Bone marrow (tissue), 2 donors: Measurements from ENCODE around the gene DUSP8.
"Not testable (repeated sequence)": the region's sequence is repeated elsewhere in the genome, so short reads cannot be mapped to it uniquely, and the experiment has no call there.

Experiments used
- DNase-seq, 2 donors: peaks; one replicate each; lab custom pipeline; 2025; lab: John Stamatoyannopoulos, UW

Gene DUSP8

GRCh38 chr11:1572197-1573076 lies at the start of gene DUSP8:
Gene DUSP8, minus strand, starts transcription at chr11:1572271. Its CDS starts 6,445 bp downstream, at chr11:1565826.
- DNase-seq, result peak; percentile 6 to 78

GRCh38 chr11:1619449-1619848 lies 47.4 kb upstream of the DUSP8 start:
- DNase-seq, result no peak

- DNase-seq, result no peak
Measured at GRCh38 chr11:1618231-1618630, 46.2 kb upstream of the DUSP8 start.

GRCh38 chr11:1608363-1608762 lies 36.3 kb upstream of the DUSP8 start, which contains the start of gene KRTAP5-3:
Gene KRTAP5-3, minus strand, starts transcription at chr11:1608463. Its CDS starts 78 bp downstream, at chr11:1608385.
- DNase-seq, result no peak

- DNase-seq, result not testable (repeated sequence)
Measured at GRCh38 chr11:1607901-1608300, 35.8 kb upstream of the DUSP8 start.

GRCh38 chr11:1607156-1607845 lies 35.2 kb upstream of the DUSP8 start:
- DNase-seq, result not testable (repeated sequence)

GRCh38 chr11:1605923-1606322 lies 33.9 kb upstream of the DUSP8 start:
- not testable (repeated sequence) for DNase-seq

- DNase-seq, result no peak
Measured at GRCh38 chr11:1604711-1605110, 32.6 kb upstream of the DUSP8 start.

- no peak for DNase-seq
Measured at GRCh38 chr11:1604181-1604580, 32.1 kb upstream of the DUSP8 start.

GRCh38 chr11:1603629-1604028 lies 31.6 kb upstream of the DUSP8 start:
- no peak for DNase-seq

- DNase-seq, result not testable (repeated sequence)
Measured at GRCh38 chr11:1601663-1602062, 29.6 kb upstream of the DUSP8 start.

- DNase-seq, result no peak
Measured at GRCh38 chr11:1600626-1601025, 28.6 kb upstream of the DUSP8 start.

- DNase-seq, result no peak
Measured at GRCh38 chr11:1598816-1599215, 26.7 kb upstream of the DUSP8 start.

- not testable (repeated sequence) for DNase-seq
Measured at GRCh38 chr11:1598406-1598805, 26.3 kb upstream of the DUSP8 start.

- no peak for DNase-seq
Measured at GRCh38 chr11:1597994-1598380, 25.9 kb upstream of the DUSP8 start, which contains the start of gene KRTAP5-2. Gene KRTAP5-2, minus strand, starts transcription at chr11:1598294. Its CDS starts 44 bp downstream, at chr11:1598250.

- no peak for DNase-seq
Measured at GRCh38 chr11:1597331-1597993, 25.4 kb upstream of the DUSP8 start.

- DNase-seq, result not testable (repeated sequence)
Measured at GRCh38 chr11:1596576-1597121, 24.6 kb upstream of the DUSP8 start.

GRCh38 chr11:1595994-1596575 lies 24.0 kb upstream of the DUSP8 start:
- DNase-seq, result not testable (repeated sequence)

GRCh38 chr11:1592628-1593027 lies 20.6 kb upstream of the DUSP8 start:
- DNase-seq, result no peak

GRCh38 chr11:1589996-1590395 lies 17.9 kb upstream of the DUSP8 start:
- no peak for DNase-seq

- DNase-seq, result not testable (repeated sequence)
Measured at GRCh38 chr11:1589191-1589963, 17.3 kb upstream of the DUSP8 start.
